ENCODE measurements around the gene EPHB2.

EPHB2 gene

DNA sequence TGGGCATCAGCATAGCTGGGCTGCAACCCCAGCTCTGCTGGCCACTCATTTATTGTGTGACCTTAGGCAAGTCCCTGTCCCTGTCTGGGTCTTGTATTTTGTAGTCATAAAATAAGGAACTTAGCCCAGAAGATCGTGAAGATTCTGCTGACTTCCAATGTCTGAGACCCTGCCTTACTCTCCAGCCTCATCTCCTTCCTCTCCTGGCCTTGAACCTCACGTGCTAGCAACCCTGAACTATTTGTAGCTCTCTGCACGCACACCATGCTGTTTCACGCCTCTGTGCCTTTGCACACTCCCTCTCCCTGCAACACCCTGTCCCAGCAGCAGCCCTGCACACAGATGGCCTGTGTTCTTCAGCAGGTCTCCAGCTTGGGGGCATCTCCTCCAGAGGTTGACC is 140.9 kb downstream of the EPHB2 start:
- Histone ChIP-seq H3K9me3 (ENCODE audit: control insufficient read depth in 2 of 2, low read length in 2 of 2) (peaks cover 0 to 4% of the 10 kb centered on the region in 2 donors), H3K4me1 (ENCODE audit: control insufficient read depth, insufficient read depth, low read length) (peaks cover 5% of the 10 kb centered on the region), H3K36me3 (ENCODE audit: control insufficient read depth in 2 of 2, insufficient read depth in 2 of 2, low read length in 2 of 2) (no peaks in the 10 kb centered on the region), H3K27me3 (ENCODE audit: control insufficient read depth in 1 of 2, insufficient read depth in 2 of 2, low read length in 2 of 2) (peaks cover 0 to 7% of the 10 kb centered on the region in 2 donors), H3K27ac (ENCODE audit: low read length) (no peak overlapping the region), H3K9ac (ENCODE audit: low read length in 2 of 2) (no peak overlapping the region), H3K4me3 (ENCODE audit: low read length in 2 of 2) (no peak overlapping the region)

DNA sequence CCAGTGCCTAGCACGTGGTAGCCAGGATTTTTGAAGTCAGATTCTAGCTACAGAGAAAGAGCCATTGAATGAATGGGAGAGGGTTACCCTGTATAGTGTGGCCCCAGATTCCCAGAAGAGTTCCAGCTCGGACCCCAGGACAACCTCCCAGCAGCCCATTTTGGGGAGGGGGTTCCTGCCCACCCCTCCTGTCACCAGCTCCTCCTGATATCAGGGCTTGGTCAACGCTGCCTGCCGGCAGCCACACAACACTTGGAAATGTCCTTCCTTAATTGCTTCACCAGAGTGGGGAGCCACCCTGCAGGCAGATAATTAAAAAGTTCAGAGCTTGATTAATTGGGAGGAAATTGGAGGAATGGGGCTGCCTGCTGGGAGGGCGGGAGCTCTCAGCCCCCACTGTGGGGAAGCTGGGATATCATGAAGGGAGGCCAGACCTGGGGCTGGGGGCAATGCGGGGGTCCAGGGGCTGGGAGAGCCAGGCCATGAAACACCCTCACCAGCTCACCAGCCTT is 141.6 kb downstream of the EPHB2 start:
- no peak overlapping the region for H3K27ac ChIP-seq (ENCODE audit: low read length)
- H3K4me3 ChIP-seq (ENCODE audit: low read length in 2 of 2), result no peak overlapping the region
- H3K36me3 ChIP-seq (ENCODE audit: control insufficient read depth in 2 of 2, insufficient read depth in 2 of 2, low read length in 2 of 2), result no peaks in the 10 kb centered on the region
- peaks cover 0 to 4% of the 10 kb centered on the region in 2 donors for H3K9me3 ChIP-seq (ENCODE audit: control insufficient read depth in 2 of 2, low read length in 2 of 2)
- peaks cover 0 to 9% of the 10 kb centered on the region in 2 donors for H3K27me3 ChIP-seq (ENCODE audit: control insufficient read depth in 1 of 2, insufficient read depth in 2 of 2, low read length in 2 of 2)
- no peak overlapping the region for H3K9ac ChIP-seq (ENCODE audit: low read length in 2 of 2)
- peaks cover 5% of the 10 kb centered on the region for H3K4me1 ChIP-seq (ENCODE audit: control insufficient read depth, insufficient read depth, low read length)

DNA sequence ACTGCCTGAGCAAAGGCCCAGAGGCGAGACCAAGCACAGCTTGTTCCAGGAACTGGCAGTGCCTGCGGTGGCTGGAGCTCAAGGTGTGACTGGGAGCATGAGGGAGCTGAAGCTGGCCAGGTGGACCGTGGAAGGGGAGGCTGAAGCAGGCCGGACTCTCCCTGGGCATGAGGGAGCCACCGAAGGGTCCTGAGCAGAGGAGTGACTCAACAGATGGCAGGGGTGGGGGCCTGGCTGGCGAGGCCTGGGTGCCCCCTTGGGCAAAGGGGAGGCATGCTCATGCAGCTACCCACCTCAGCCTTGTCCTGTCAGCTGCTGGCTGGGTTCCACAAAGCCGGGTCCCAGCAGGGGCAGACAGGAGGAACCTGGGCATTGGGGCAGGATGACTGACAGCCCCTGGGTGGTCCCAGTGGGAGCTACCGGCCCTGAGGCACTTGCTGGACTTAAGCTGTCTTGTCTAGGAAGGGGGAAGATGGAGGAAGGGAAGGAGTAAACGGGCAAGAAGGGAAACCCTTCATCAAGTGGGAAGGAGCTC is 143.1 kb downstream of the EPHB2 start:
- H3K4me3 ChIP-seq (ENCODE audit: low read length in 2 of 2), result no peak overlapping the region
- H3K9me3 ChIP-seq (ENCODE audit: control insufficient read depth in 2 of 2, low read length in 2 of 2), result no peaks in the 10 kb centered on the region
- peaks cover 0 to 7% of the 10 kb centered on the region in 2 donors for H3K27me3 ChIP-seq (ENCODE audit: control insufficient read depth in 1 of 2, insufficient read depth in 2 of 2, low read length in 2 of 2)
- peaks cover 5% of the 10 kb centered on the region for H3K4me1 ChIP-seq (ENCODE audit: control insufficient read depth, insufficient read depth, low read length)
- no peaks in the 10 kb centered on the region for H3K36me3 ChIP-seq (ENCODE audit: control insufficient read depth in 2 of 2, insufficient read depth in 2 of 2, low read length in 2 of 2)
- H3K9ac ChIP-seq (ENCODE audit: low read length in 2 of 2), result no peak overlapping the region
- no peak overlapping the region for H3K27ac ChIP-seq (ENCODE audit: low read length)

DNA sequence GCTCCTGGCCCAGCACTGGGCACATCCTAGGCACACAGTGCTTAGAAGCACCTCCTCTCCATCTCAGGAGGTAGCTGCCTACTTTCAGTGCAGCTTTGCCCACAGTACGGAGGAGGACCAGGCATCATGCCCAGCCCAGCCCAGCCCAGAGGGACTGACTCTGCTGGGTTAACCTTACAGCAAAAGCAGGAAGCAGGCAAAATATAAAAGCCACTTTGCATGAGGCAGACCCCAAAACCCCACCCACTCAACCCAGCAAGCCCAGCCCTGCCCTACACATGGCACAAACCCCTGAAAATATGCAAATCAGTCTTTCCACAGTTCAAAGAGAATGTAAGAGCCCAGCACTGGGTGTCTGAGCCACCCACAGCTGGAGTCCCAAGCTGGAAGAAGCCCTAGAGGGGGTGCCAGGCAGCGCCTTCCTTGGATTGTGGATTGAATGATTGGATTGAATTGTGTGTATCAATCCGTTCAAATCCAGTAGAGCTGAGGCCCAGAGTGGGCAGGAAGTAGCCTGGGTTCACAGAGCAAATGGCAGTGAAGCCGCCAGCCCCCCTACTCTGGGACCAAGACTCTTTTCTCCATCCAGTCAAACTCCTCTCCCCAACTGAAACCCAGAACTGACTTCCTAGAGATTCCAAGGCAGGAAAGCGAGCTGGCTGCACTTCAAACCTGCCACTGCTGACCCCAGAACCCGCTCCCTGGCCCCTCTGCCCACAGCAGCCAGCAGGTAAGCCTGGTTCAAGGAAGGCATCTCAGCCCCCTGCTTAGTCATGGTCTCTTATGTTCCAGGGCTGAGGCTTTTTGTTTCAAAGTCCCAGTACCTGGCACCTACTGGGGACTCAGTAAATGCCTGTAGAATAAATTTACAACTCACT is 144.3 kb downstream of the EPHB2 start:
- H3K36me3 ChIP-seq (ENCODE audit: control insufficient read depth in 2 of 2, insufficient read depth in 2 of 2, low read length in 2 of 2), result no peaks in the 10 kb centered on the region
- no peak overlapping the region for H3K4me3 ChIP-seq (ENCODE audit: low read length in 2 of 2)
- peaks cover 5% of the 10 kb centered on the region for H3K4me1 ChIP-seq (ENCODE audit: control insufficient read depth, insufficient read depth, low read length)
- no peak overlapping the region for H3K9ac ChIP-seq (ENCODE audit: low read length in 2 of 2)
- peaks cover 0 to 5% of the 10 kb centered on the region in 2 donors for H3K27me3 ChIP-seq (ENCODE audit: control insufficient read depth in 1 of 2, insufficient read depth in 2 of 2, low read length in 2 of 2)
- H3K9me3 ChIP-seq (ENCODE audit: control insufficient read depth in 2 of 2, low read length in 2 of 2), result no peaks in the 10 kb centered on the region
- no peak overlapping the region for H3K27ac ChIP-seq (ENCODE audit: low read length)

DNA sequence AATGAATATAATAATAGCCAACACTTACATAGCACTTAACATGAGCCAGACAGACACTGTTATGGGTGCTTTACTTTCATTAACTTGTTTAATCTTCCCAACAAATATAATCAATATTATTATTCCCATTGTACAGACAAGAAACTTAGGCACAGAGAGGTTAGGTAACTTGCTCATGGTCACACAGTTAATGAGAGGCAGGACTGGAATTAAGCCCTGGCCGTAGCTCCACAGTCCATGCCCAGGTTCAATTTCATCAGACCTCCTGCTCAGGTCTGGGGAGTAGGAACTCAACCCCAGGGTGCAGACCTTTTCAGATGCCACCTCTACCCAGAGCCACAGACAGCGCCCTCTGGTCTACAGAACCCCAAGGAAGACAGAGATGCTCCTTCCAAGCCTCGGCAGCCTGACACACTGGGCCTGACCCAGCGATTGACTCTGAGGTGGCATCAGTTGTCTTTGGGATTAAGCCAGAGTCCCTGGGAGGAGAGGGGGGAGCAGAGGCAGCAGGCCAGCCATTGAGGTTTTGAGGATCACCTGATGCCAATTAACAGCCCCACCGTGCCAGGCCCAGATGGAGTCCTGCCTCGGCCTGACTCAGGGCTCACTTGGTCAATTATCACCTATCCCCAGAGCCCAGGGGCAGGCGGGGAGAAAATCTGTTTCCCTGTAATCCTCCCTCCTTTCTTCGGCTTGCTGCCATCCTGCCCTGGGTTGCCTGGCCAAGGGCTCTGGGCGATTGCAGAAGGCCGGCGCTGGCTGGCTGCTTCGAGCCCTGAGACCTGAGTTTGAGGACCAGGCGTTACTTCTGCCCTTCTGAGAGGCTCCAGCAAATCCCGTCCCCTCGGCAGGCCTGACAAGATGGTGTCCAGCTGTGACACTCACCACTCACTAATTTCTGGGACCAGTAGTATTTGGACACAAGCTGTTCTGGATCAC is 145.3 kb downstream of the EPHB2 start:
- Histone ChIP-seq H3K27ac (ENCODE audit: low read length) (no peak overlapping the region), H3K9me3 (ENCODE audit: control insufficient read depth in 2 of 2, low read length in 2 of 2) (no peaks in the 10 kb centered on the region), H3K4me1 (ENCODE audit: control insufficient read depth, insufficient read depth, low read length) (peaks cover 5% of the 10 kb centered on the region), H3K4me3 (ENCODE audit: low read length in 2 of 2) (no peak overlapping the region), H3K36me3 (ENCODE audit: control insufficient read depth in 2 of 2, insufficient read depth in 2 of 2, low read length in 2 of 2) (no peaks in the 10 kb centered on the region), H3K9ac (ENCODE audit: low read length in 2 of 2) (no peak overlapping the region), H3K27me3 (ENCODE audit: control insufficient read depth in 1 of 2, insufficient read depth in 2 of 2, low read length in 2 of 2) (peaks cover 0 to 5% of the 10 kb centered on the region in 2 donors)

DNA sequence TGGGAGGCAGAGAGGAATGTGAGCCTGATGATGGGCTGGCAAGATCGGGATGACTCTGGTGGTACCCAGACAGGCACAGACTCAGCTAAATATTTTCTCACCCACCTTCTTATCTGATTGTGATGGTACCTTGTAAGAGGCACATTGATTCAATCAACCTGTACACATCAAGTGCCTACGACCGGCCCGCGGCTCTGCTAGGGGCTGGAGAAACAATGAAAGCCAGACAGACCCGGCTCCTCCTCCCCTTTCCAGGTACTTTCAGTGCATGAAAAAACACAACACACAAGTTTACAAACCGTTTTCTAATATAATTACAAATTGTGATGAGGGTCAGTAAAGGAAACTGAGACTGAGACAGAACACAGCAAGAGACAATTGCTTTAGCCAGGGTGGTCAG is 147.0 kb downstream of the EPHB2 start:
- H3K4me3 ChIP-seq (ENCODE audit: low read length in 2 of 2), result no peak overlapping the region
- no peak overlapping the region for H3K27ac ChIP-seq (ENCODE audit: low read length)
- H3K9ac ChIP-seq (ENCODE audit: low read length in 2 of 2), result no peak overlapping the region
- H3K4me1 ChIP-seq (ENCODE audit: control insufficient read depth, insufficient read depth, low read length), result no peaks in the 10 kb centered on the region
- H3K9me3 ChIP-seq (ENCODE audit: control insufficient read depth in 2 of 2, low read length in 2 of 2), result no peaks in the 10 kb centered on the region
- no peaks in the 10 kb centered on the region for H3K36me3 ChIP-seq (ENCODE audit: control insufficient read depth in 2 of 2, insufficient read depth in 2 of 2, low read length in 2 of 2)
- H3K27me3 ChIP-seq (ENCODE audit: control insufficient read depth in 1 of 2, insufficient read depth in 2 of 2, low read length in 2 of 2), result peaks cover 0 to 5% of the 10 kb centered on the region in 2 donors

DNA sequence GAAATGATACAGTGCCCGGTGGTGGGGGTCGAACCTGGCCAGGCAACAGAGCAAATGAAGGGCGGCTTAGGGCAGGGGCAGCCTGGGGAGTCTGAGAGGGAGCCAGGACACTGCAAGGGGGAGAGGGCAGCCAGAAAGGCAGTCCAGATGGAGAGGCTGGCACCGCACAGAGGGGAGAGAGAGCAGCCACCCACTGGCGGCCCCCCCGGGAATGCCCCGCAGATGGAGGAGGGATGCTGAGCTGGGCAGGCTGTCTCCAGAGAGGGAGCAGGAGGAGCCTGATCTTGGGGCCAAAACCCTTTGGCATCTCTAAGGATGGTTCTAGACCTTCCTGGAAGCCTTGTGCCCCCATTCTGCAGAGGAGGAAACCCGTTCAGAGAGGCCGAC is 149.8 kb downstream of the EPHB2 start:
- H3K27me3 ChIP-seq (ENCODE audit: control insufficient read depth in 1 of 2, insufficient read depth in 2 of 2, low read length in 2 of 2), result peaks cover 0 to 5% of the 10 kb centered on the region in 2 donors
- H3K27ac ChIP-seq (ENCODE audit: low read length), result no peak overlapping the region
- no peaks in the 10 kb centered on the region for H3K9me3 ChIP-seq (ENCODE audit: control insufficient read depth in 2 of 2, low read length in 2 of 2)
- no peak overlapping the region for H3K9ac ChIP-seq (ENCODE audit: low read length in 2 of 2)
- H3K4me3 ChIP-seq (ENCODE audit: low read length in 2 of 2), result no peak overlapping the region
- no peaks in the 10 kb centered on the region for H3K4me1 ChIP-seq (ENCODE audit: control insufficient read depth, insufficient read depth, low read length)
- H3K36me3 ChIP-seq (ENCODE audit: control insufficient read depth in 2 of 2, insufficient read depth in 2 of 2, low read length in 2 of 2), result no peaks in the 10 kb centered on the region

DNA sequence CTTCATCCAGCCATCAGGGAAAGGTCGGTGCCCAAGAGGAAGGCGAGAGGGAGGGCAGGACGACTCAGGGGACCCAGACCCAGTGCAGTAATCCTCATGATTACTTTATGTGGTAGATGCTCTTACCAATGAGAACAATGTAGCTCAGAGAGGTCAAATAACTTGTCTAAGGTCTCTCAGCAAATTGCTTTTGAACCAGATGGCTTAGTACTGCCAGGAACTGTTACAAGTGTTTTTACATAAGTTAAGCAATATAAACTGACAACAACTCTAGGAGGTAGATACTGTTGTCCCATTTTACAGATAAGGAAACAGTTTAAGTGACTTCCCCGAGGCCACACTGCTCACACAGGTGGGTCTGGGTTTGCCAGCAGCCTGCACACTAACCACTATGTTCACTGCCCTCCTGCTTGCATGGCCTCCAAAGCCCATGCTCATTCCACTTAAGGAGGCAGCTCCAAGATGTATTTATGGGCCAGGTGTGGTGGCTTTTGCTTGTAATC is 150.3 kb downstream of the EPHB2 start:
- Histone ChIP-seq H3K27ac (ENCODE audit: low read length) (no peak overlapping the region), H3K4me1 (ENCODE audit: control insufficient read depth, insufficient read depth, low read length) (no peaks in the 10 kb centered on the region), H3K4me3 (ENCODE audit: low read length in 2 of 2) (no peak overlapping the region), H3K27me3 (ENCODE audit: control insufficient read depth in 1 of 2, insufficient read depth in 2 of 2, low read length in 2 of 2) (peaks cover 0 to 4% of the 10 kb centered on the region in 2 donors), H3K9me3 (ENCODE audit: control insufficient read depth in 2 of 2, low read length in 2 of 2) (no peaks in the 10 kb centered on the region), H3K36me3 (ENCODE audit: control insufficient read depth in 2 of 2, insufficient read depth in 2 of 2, low read length in 2 of 2) (no peaks in the 10 kb centered on the region), H3K9ac (ENCODE audit: low read length in 2 of 2) (no peak overlapping the region)

DNA sequence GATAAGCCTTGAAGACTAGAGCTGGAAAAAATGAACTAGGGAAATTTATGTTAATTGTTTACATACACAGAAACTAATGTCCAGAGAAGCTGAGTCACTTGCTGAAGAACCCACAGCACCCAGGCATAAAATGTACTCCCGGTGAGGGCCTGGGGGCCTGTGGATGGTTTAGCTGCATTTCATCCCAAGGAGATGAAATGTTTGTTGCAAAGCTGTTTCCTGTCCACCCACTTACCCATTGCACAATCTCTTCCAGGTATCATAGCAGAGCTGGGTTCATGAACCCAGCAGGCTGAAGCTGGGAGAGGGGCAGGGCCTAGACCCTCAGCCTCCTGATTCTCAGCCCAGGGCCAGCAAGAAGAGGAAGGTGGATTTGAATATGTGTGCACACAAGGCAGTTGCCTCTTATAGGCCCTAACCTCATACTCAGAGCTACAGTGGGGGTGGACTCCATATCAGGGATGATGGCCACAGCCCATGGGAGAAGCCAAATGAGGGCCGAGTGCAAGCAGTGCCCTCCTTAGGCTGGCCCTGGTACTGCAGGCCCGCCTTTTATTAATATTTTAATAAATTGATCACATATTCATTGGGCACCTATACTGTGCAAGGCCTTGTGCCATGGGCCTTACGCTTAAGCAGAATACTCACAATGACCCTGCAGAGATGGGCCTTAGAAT is 151.3 kb downstream of the EPHB2 start:
- Histone ChIP-seq H3K4me3 (ENCODE audit: low read length in 2 of 2) (no peak overlapping the region), H3K9me3 (ENCODE audit: control insufficient read depth in 2 of 2, low read length in 2 of 2) (no peaks in the 10 kb centered on the region), H3K27ac (ENCODE audit: low read length) (no peak overlapping the region), H3K9ac (ENCODE audit: low read length in 2 of 2) (no peak overlapping the region), H3K27me3 (ENCODE audit: control insufficient read depth in 1 of 2, insufficient read depth in 2 of 2, low read length in 2 of 2) (peaks cover 0 to 3% of the 10 kb centered on the region in 2 donors), H3K36me3 (ENCODE audit: control insufficient read depth in 2 of 2, insufficient read depth in 2 of 2, low read length in 2 of 2) (no peaks in the 10 kb centered on the region), H3K4me1 (ENCODE audit: control insufficient read depth, insufficient read depth, low read length) (no peaks in the 10 kb centered on the region)

DNA sequence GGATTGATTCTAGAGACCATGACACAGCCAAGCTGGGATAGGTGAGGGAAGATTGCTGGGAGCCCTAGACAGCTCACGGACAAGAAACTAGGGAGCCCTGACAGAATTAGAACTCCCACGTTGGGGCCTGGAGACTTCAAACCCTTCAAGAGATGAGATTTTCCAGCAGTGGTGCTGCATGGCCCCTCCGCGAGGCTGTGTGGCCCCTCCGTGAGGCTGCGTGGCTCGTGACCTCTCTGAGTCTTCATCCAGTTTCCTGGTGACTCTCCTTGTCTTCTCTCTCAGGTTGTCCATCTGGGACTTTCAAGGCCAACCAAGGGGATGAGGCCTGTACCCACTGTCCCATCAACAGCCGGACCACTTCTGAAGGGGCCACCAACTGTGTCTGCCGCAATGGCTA is 152.1 kb downstream of the EPHB2 start:
- H3K9ac ChIP-seq (ENCODE audit: low read length in 2 of 2), result no peak overlapping the region
- no peaks in the 10 kb centered on the region for H3K4me1 ChIP-seq (ENCODE audit: control insufficient read depth, insufficient read depth, low read length)
- H3K27ac ChIP-seq (ENCODE audit: low read length), result no peak overlapping the region
- no peaks in the 10 kb centered on the region for H3K36me3 ChIP-seq (ENCODE audit: control insufficient read depth in 2 of 2, insufficient read depth in 2 of 2, low read length in 2 of 2)
- H3K9me3 ChIP-seq (ENCODE audit: control insufficient read depth in 2 of 2, low read length in 2 of 2), result no peaks in the 10 kb centered on the region
- H3K4me3 ChIP-seq (ENCODE audit: low read length in 2 of 2), result no peak overlapping the region
- H3K27me3 ChIP-seq (ENCODE audit: control insufficient read depth in 1 of 2, insufficient read depth in 2 of 2, low read length in 2 of 2), result peaks cover 0 to 2% of the 10 kb centered on the region in 2 donors
